Measurements from ENCODE around the gene CCDC92B. TPM values are rescaled to one million over a fixed set of nuclear protein-coding genes. Genes with fewer than 3 reads are reported as not detected.

The CCDC92B gene
- total RNA-seq, 4 donors from 2014 or later: 0.21 TPM; not detected in 3

DNA sequence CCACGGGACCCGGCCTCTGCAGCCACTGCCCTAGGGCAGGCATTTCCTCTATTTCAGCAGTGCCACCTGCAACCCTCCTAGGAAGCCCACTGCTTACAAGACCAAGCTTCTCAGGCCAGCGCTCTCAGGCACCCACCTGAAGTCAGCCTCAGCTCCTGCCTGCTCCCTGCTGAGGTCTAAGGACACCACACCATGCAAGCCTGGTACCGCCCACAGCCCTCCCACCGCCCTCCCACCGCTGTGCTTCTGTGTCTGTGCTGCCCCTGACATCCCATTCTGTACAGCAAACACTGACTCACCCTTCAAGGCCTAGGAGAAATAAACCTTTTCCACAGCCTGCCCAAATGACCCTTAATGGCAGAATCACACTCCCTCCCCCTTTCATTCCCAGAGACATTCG lies 44.2 kb downstream of the CCDC92B start:
- H3K27ac ChIP-seq: no peak overlapping the region
- H3K27me3 ChIP-seq: no peaks in the 10 kb centered on the region
- intact Hi-C loops (cut with DNase I; ENCODE audit: low total_unique reads): loop anchor here (10.0 kb wide), 1 partner anchor 110 kb away; the partner anchor contains the start of gene PAFAH1B1
- peaks cover 0 to 17% of the 10 kb centered on the region in 2 donors for H3K4me1 ChIP-seq
- no peak for TF ChIP-seq POLR2A (IDR thresholded peaks at IDR 0.05)
- TF ChIP-seq, protein P1, sequence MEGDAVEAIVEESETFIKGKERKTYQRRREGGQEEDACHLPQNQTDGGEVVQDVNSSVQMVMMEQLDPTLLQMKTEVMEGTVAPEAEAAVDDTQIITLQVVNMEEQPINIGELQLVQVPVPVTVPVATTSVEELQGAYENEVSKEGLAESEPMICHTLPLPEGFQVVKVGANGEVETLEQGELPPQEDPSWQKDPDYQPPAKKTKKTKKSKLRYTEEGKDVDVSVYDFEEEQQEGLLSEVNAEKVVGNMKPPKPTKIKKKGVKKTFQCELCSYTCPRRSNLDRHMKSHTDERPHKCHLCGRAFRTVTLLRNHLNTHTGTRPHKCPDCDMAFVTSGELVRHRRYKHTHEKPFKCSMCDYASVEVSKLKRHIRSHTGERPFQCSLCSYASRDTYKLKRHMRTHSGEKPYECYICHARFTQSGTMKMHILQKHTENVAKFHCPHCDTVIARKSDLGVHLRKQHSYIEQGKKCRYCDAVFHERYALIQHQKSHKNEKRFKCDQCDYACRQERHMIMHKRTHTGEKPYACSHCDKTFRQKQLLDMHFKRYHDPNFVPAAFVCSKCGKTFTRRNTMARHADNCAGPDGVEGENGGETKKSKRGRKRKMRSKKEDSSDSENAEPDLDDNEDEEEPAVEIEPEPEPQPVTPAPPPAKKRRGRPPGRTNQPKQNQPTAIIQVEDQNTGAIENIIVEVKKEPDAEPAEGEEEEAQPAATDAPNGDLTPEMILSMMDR (IDR thresholded peaks at IDR 0.05): no peak
- no peak overlapping the region for H3K4me3 ChIP-seq
- DNase-seq: no peak
- H3K9me3 ChIP-seq: no peaks in the 10 kb centered on the region
- H3K36me3 ChIP-seq: no peaks in the 10 kb centered on the region

- no peak for TF ChIP-seq POLR2A (IDR thresholded peaks at IDR 0.05)
- TF ChIP-seq, protein P1 (IDR thresholded peaks at IDR 0.05): no peak
- no peak overlapping the region for H3K27ac ChIP-seq
- intact Hi-C loops (cut with DNase I; ENCODE audit: low total_unique reads): loop anchor here (10.0 kb wide), 1 partner anchor 110 kb away; the partner anchor contains the start of gene PAFAH1B1
These were observed 44.6 kb downstream of the CCDC92B start for GRCh38 chr17:2704890-2705248.

GRCh38 chr17:2704031-2704889 lies 45.2 kb downstream of the CCDC92B start:
- Histone ChIP-seq H3K36me3 (no peaks in the 10 kb centered on the region), H3K4me3 (no peak overlapping the region), H3K27me3 (no peaks in the 10 kb centered on the region), H3K27ac (no peak overlapping the region), H3K4me1 (peaks cover 0 to 7% of the 10 kb centered on the region in 2 donors), H3K9me3 (no peaks in the 10 kb centered on the region)
- intact Hi-C loops (cut with DNase I; ENCODE audit: low total_unique reads): loop anchor here (10.0 kb wide), 1 partner anchor 109 kb away; the partner anchor contains the start of gene PAFAH1B1
- peak in 1 of 2 donors; percentile 12 for DNase-seq
- TF ChIP-seq, protein P1 (IDR thresholded peaks at IDR 0.05): no peak

More at GRCh38 chr17:2704890-2705248, 44.6 kb downstream of the CCDC92B start:
- DNase-seq: no peak
- Histone ChIP-seq H3K27me3 (no peaks in the 10 kb centered on the region), H3K4me3 (no peak overlapping the region), H3K36me3 (no peaks in the 10 kb centered on the region), H3K9me3 (no peaks in the 10 kb centered on the region), H3K4me1 (peaks cover 0 to 13% of the 10 kb centered on the region in 2 donors)

DNA sequence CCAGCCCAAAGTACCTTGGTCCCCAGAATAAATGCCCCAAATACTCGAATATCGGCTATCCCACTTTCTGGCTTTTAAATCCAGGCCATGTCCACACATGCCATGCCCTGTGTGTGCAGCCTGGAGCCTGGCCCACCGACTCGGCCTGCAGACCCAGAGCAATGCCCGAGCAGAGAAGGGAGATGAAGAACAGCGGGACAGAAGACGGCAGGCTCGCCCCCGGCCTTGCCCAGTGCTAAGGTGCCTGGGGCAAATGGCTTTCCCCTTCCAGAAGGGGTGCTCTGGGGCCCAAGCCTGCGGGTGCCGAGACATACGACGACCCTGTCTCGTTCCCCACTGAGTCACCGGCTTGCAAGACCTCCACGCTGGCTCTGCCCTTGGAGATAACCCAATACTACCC lies 45.8 kb downstream of the CCDC92B start:
- Histone ChIP-seq H3K36me3 (no peaks in the 10 kb centered on the region), H3K4me3 (no peak overlapping the region), H3K4me1 (peaks cover 0 to under 1% of the 10 kb centered on the region in 2 donors), H3K27ac (no peak overlapping the region), H3K27me3 (no peaks in the 10 kb centered on the region), H3K9me3 (no peaks in the 10 kb centered on the region)
- intact Hi-C loops (cut with DNase I; ENCODE audit: low total_unique reads): loop anchor here (10.0 kb wide), 1 partner anchor 109 kb away; the partner anchor contains the start of gene PAFAH1B1
- TF ChIP-seq, protein P1 (IDR thresholded peaks at IDR 0.05): no peak
- no peak for DNase-seq

- Histone ChIP-seq H3K27ac (no peak overlapping the region), H3K4me3 (no peak overlapping the region), H3K27me3 (no peaks in the 10 kb centered on the region), H3K4me1 (no peaks in the 10 kb centered on the region), H3K9me3 (no peaks in the 10 kb centered on the region), H3K36me3 (no peaks in the 10 kb centered on the region)
- intact Hi-C loops (cut with DNase I; ENCODE audit: low total_unique reads): loop anchor here (10.0 kb wide), 1 partner anchor 108 kb away; the partner anchor contains the start of gene PAFAH1B1
- peak in 1 of 2 donors; percentile 12 for DNase-seq
- TF ChIP-seq POLR2A (IDR thresholded peaks at IDR 0.05): no peak
- TF ChIP-seq, protein P1 (IDR thresholded peaks at IDR 0.05): no peak
These were observed 46.3 kb downstream of the CCDC92B start for GRCh38 chr17:2703181-2703580.

All from uterus (tissue), 4 donors.